DMS 273 treated with DMSO at 0.1 percent for 48 hours (cell line): ENCODE results near the gene GABRB1.
"Not testable (repeated sequence)": the region's sequence is repeated elsewhere in the genome, so short reads cannot be mapped to it uniquely, and the experiment has no call there.

Experiments
- DNase-seq: peaks from one replicate; lab custom pipeline; 2025; lab: John Stamatoyannopoulos, UW

Gene GABRB1

DNA sequence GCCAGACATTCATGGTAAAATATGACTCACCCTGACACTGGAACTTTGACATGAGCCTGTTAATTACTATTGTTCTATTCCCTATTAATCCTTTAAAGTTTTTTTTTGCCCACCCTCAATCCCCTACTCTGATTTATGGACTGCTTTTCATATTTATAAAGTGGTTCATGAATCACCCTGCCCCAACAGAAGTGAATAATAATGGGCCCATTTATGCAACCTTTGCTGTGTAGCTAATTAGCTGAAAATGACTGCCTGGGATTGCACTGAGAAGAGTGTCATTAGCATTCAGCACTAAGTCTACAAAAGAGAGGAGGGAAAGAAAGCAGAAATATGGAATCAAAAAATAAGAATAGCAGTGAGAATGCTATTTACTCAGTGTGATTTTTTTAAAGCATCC, 277.8 kb downstream of the GABRB1 start:
- no peak for DNase-seq

DNA sequence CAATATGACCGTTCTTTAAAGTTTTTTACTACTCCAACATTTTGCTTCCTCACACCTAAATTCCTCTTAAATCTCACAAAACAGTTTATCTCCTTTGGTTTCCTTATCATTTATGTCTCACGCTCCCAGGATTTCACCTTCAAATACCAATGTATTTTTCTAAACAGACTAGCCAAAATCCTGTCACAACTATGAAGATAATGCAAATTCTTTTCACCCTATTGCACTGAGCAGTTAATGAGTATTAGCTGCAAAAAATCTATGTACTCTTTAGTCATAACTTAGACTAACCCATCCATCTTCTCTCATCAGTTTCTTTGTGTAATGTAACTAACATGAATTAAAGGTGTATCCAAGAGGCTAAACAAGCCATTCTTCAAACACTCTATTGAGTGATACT, 280.8 kb downstream of the GABRB1 start:
- DNase-seq, result no peak

DNA sequence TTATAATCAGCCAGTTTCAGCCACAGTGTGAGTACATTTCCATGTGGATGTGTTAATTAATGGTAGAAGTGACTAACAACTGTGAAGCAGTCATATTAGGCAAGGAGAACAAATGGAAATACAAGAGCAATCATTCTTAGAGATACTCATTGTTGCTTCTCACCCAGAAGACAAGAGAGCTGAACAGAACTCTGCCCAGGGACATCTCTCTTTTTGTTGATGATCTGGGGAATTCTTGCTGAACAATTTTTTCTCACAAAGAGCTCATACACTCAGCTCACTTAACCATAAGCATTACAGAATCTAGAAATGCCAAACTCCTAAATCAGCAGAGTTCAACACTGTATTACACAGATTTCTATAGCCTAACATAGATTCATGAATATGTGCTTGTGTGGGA, 282.0 kb downstream of the GABRB1 start:
- DNase-seq, result no peak

DNA sequence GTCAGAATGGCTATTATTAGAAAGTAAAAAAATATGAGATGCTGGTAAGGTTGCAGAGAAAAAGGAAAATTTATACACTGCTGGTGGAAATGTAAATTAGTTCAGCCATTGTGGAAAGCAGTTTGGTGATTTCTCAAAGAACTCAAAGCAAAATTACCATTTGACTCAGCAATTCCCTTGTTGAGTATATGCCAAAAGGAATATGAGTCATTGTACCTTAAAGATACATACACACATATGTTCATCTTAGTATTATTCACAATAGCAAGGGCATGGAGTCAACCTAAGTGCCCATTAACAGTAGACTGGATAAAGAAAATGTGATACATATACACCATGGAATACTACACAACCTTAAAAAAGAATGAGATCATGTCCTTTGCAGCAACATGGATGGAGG, 284.0 kb downstream of the GABRB1 start:
- no peak for DNase-seq

DNA sequence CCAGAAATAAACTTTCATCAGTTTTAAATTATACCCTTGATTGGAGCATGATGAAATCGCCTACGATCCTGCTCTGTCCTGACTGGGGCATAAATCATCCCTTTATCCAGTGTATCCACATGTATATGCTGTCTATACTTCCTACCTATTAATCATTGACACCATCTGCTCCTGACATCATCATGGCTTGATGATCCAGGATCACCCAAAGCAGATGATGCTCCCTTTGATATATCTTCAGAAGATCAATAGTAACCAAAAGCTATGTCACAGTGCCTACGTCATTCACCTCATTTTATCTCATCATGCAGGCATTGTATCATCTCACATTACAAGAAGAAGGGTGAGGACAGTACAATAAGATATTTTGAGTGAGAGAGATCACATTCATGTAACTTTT, 294.7 kb downstream of the GABRB1 start:
- DNase-seq, result no peak

DNA sequence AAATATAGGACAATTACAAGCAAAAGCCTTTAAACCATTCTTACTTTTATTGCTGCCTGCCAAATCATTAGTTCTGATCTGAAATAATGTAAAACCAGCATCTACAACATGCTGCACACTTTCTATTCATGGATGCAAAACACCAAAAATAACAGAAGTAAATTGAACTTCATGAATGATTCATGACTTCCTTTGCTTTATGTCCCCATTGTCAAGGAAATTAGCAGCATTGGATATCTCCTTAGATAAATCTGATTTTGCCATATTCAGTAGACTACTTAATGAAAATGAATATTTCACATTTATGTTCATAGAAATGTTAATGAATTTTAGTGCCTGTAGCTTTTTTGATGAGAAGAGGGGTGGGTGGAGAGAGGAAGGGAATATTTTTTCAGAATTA, 299.5 kb downstream of the GABRB1 start:
- DNase-seq, result no peak

DNA sequence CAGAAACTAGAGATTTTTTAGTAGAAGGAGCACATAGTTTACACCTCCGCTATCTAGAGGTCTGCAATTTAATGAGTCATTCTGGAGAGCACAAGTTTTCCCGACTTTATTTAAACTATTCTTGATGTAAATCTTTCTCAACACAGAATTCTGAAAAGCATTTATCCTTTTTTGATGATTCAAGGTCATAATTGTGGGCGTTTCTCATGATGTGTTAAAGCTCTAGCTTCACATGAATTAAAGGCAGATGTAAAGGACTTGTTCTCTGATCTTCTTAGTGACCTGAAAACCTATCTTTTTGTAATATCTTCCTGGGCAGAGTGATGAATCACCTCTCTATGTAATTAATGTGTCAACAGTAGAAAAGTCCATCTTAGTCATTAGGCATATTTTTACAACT, 303.3 kb downstream of the GABRB1 start:
- no peak for DNase-seq

DNA sequence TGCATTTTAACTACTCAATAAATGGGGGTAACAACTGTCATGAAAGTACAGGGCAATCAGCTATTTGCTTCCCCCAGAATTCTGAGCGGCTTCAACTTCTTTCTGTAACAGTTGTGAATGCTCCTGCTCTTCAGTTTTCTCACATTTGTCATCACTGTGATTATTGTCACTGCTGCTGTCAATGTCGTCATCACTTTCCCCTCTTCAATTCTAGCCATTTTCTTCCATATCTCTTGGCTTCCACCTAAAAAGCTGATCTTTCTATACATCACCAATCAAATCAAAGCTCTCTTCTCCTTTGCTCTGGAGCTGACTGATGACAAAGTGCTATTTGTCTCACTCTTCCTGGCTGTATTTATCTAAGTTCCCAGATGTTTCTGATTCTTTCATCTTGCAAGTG, 306.5 kb downstream of the GABRB1 start:
- DNase-seq, result no peak

DNA sequence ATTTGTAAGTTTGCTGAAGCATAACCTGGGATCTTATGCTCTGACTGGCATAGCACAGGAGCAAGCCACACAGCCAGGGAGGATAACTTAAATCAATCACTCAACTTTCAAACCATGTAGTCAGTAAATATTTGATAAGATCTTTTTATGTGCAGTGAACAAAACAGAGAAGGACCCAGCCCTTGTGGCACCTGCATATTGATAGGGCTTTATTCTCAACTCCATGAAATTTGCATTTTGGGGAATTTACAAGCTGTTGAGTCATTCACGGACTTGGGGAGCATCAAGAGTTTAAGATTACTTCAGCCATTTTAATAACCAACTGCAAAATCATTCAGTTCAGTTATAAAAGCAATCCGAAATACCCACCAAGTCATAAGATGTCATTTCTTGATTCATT, 309.5 kb downstream of the GABRB1 start:
- no peak for DNase-seq

DNA sequence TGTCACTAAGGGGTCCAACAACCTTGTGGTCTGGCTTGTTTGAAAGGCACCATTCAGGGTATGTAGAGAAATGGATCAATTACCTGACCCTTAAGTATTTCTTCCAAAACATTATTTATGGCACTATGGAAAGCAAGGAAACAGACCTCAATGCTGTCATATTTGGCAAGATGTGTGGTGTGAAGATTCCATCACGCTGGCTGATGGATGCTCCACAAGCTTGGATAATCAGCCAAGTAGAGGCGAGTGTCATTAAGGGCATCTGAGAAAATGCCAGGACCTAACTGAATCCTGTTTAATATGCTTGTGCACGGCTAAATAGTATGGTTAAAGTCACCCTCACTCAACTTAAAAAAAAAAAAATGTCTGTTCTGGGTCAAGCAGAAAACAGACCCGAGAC, 311.4 kb downstream of the GABRB1 start:
- DNase-seq, result no peak

DNA sequence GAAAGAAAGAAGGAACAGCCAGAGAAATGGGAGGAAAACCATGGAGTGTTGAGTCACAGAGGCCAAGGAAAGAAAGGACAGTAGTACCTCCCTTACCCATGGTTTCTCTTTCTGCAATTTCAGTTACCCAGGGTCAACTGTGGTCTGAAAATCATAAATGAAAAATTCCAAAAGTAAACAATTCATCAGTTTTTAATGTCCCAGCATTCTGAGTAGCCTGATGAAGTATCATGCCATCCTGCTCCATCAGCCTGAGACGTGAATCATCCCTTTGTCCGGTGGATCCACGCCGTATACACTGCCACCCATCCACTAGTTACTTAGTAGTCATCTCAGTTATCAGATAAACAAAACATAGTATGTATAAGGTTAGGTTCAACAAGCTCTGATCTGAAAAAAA, 318.0 kb downstream of the GABRB1 start:
- DNase-seq, result no peak

DNA sequence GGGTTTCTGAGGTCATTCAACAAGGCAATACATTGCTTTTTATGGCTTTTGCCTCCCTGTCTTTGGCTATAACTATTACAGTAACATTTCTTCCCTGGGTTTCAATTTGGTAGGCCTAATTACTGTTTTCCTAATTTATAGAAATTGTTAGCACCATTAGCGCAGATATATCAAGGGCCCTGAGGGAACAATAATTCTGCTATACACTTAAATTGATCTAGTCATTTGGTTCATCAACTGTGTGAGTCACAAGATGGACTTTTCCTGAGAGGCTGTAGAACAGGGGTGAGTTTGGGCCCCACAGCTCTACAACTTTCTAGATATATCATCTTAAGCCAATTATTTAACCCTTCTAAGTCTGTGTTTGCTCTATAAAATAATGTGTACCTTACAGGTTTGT, 324.2 kb downstream of the GABRB1 start:
- no peak for DNase-seq

DNA sequence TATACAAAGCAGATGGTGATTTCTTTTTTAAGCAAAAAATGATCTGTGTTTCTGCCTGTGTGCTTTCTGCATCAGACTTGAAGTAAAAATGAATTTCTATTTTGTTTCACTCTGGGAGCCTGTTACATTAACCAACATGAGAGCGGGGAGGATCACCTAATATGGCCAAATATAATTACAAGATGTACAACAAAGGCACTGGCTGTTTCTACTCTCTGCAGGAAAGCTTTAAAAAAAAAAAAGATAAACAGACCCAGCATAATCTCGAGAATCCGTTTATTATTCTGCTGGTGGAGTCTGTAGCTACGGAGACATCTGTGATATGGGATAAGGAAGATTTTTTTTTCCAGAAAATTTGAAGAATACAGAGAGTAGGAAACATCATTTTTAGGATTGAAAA, 328.5 kb downstream of the GABRB1 start:
- DNase-seq, result no peak

DNA sequence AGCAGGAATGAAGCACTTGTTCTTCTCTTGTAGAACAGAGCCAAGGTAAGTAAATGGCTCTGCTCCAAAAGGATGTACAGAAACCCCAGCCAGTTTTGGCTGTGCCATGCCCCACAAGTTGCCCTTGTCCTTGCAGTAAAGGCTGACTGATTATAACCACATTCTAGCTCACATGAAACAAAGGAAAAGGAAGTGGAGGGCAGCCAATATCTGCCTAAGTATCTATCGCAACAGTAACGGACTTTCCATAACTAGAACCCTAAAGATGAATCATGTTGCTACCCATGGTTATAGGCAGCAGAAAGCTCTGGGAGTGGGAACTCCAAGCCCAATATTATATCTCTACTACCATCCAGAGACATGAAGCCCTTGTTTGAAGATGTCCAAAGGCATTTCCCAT, 336.4 kb downstream of the GABRB1 start:
- DNase-seq, result no peak

DNA sequence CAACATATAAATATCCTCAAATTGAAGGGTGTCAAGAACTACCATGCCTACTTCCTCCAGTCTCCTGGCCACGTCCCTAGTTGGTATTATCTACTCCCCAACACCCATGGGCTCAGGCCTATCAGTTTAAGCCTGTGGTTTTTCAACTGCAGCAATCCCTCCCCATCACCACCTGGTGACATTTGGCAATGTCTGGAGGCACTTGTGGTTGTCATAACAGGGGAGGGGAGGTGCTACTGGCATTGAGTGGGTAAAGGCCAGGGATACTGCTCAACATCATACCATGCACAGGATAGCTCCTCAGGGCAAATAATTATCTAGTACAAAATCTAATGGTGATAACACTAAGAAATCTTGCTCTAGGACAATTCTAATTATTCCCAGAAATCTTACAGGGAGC, 336.8 kb downstream of the GABRB1 start:
- DNase-seq, result no peak

DNA sequence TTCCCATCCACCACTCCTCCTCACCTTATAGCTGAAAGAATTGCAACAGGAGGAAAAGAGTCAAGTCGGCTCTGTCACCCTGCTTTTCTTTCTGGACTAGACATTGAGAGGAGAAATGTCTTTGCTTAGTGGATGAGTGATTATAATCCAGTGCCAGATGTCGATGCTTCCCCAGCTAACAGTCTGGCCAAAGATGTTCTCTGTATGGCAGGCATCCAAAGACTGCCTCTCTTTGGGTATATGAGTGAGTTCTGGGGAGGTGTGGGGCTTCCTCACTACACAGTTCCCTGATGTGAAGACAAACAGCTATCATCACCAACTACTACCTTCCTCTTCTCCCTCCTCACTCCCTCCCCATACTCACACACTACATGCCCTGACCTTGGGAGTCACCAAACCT, 341.2 kb downstream of the GABRB1 start:
- peak; percentile 26 for DNase-seq

DNA sequence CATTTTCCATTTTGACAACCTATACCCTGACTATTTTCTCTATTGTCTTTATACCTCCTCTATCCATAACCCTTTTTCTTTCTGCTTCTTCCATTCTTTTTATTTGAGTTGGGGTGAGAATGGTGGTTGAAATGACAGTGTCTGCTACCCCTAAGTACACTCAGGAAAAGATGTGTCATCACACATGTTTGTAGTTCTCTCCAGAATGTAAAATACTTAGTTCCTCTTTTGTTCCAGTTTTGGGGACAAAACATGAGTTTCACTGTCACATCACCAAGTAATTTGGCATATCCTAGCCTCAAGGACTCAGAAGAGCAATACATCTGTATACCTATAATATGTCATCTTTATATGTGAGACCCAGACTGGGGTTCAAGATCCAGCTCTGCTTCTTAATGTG, 341.8 kb downstream of the GABRB1 start:
- DNase-seq, result no peak

DNA sequence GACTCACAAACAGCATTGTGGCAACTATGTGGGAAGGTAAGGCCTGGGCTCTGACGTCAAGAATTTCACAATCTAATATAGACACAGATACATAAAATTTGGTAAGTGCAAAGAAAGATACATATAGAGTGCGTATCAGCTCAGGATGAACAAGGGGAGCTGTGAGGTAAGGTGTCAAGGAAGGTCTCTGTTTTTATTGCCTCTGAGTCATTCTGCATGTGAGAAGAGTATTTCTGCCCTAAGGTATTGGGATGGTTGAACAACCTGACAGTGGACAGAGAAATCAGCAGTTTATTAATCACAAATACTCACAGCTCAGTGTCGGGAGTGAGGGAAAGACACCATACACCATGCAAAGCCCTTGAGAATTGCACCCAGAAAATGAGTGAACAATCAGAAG, 342.3 kb downstream of the GABRB1 start:
- DNase-seq, result no peak

DNA sequence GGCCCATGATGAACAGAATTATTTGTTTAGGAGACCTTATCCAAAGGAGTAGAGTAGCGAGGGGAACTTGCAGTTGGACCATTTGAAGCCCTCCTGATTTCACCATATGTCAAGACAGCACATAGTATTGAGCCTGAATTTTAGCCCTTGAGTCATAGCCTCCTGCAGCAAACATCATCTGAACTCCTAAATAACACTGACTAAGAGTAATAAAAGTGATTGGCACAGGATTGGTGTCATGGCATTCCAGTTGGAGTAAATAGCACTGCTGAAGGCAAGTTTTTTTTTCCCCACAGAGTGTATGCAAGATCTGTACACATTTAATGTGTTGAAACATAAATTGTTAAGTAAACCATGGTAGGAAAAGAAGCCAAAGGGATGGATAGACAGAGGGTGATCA, 343.1 kb downstream of the GABRB1 start:
- no peak for DNase-seq

DNA sequence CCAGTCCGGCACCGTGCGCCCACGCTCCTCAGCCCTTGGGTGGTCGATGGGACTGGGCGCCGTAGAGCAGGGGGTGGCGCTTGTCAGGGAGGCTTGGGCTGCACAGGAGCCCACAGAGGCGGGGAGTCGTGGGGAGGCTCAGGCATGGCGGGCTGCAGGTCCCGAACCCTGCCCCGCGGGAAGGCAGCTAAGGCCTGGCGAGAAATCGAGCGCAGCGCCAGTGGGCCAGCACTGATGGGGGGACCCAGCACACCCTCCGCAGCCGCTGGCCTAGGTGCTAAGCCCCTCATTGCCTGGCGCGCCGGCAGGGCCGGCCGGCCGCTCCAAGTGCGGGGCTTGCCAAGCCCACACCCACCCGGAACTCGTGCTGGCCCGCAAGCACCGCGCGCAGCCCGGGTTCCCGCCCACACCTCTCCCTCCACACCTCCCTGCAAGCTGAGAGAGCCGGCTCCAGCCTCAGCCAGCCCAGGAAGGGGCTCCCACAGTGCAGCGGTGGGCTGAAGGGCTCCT, 346.7 kb downstream of the GABRB1 start:
- not testable (repeated sequence) for DNase-seq

DNA sequence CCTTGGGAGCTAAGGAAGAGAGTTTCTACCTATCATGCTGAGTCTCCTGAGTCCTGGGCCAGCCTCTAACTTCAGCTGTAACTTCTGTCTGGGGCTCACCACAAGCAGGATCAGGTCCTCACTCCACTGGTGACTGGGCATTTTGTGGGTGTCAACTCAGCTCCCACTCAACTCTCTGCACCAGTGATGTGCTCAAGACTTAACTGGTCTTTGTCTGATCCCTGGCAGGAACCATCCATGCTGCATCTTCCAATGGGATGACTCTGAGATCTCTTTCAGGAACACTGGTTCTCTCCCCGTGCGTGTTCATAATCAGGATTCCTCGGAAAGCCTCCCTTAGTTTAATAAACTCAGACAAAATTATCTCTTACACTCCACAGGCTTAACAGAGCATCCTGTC, 349.8 kb downstream of the GABRB1 start:
- no peak for DNase-seq

DNA sequence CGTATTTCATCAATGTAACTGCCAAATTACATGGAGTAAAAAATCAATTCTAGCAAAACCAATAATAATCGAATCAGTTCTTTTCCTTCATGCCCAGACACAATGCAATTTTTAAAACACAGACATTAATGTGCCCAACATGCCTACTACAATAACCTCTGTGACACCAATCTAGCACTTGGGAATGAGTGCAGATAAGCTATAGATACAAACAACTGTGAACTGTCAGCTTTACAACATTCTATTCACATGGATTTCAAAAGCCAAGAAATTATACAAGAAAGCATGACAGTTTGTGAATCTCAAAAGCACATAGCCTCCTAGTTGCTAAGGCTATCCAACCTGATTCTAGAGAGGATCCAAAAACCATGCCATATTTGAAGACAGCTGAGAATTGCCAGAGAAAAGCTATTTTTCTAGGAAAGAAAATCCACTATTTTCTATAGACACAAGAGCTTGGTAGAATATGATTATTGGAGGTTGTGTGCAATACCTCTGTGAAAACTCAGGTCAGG, 351.5 kb downstream of the GABRB1 start:
- DNase-seq, result no peak

DNA sequence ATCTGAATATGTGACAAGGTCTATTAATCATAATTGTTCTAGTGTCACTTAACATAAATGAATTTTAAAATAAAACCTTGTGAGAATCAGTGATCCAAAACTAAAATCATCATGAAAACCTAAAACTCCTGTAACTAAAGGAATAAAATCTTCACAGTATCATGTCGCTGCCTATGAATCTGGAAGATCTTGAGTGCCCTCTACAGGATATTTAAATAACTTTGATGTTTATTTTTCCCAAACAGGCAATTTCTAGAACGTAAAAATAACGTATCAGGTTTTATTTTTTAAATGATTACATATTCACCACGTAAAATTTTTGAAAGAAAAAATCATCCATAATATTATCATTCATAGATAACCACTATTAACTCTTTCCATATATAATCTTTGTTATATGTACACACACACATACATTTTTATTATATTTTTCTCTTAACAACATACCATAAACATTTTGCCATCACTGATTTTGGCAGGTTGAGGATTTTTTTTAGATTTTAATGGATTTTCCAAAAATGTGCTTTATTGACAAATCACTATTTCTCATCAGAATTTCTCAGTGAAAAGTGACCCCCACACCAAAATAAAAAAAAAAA, 352.6 kb downstream of the GABRB1 start:
- peak; percentile 1 for DNase-seq

DNA sequence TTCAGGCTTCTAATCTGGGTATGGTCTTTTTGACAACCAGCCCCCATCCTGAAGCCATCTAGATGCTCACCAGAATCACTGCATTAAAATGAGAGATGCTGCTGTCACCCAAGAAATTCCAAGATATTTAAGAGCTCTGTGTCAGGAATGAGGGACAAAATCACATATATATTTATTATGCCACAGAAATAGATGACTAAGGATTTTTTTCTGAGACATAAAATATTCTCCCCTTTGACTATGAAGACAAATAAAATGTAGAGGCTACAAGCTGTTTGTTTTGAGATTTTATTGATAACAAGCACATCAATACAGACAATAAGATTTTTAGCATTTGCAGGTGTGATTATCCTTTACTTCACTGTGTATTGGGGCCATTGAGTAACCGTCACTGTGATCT, 354.8 kb downstream of the GABRB1 start:
- DNase-seq, result no peak
